Stromal cell of bone marrow (primary cell): Measurements from ENCODE around the gene VEGFB.

Source experiments
- DNase-seq: peaks from one replicate; pipeline ENCODE4 v3.0.0-alpha.2; 2012; ENCODE audit warnings: low read depth

VEGFB gene

DNA sequence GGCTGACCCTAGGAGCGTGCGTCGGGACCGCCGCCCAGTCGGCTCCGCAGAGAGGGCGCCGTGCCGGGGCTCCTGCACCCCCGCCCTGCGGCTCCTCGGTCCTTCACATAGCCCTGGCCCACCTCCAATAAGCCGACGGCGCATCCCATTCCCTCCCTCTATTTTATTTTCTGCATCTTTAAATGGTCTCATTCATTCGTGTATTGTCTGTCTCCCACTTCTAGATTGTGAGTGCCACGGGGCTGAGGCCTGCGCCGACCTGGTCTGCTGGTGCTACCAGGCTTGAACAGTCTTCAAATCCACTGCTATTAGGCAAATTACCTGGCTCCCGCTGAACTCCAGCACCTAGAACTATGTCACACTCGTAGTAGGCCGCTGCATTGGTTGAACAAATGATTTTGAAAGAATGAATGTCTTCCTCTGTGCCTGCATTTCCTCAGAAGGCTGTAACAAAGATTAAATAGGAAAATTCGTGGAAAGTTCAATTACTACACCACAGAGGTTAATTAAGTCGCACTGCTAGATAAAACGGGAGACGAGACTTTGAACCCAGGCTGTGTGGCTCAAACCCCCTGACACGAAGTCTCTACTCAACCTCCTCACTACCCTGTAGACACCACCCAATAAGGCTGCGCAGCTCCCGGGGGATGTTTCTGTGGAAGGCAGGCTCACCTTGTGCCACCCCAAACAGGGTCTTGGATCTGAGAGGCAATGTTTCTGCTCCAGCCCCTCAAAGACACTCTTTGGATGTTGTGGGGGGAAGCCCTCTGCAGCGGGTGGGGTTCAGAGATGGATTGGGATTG lies 13.5 kb downstream of the VEGFB start:
- no peak for DNase-seq

DNA sequence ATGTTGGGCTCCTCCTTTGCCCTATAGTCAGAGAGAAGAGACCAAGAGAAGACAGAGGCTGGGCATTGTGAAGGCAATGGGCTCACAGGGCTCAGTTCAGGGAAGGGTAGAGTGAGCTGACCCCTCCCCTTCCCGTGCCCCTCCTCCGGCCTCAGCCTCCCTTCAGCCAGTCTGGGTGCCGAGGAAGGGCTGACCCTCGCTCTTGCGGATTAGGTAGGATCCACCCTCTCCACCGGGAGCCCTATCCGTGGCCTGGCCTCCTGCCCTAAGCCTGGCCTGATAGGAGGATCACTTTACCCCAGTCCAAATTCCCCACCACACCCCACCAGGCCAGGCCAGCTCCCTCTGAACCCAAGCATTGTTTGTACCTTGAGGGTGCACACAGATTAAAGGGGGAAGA lies 14.2 kb downstream of the VEGFB start:
- DNase-seq, result no peak

DNA sequence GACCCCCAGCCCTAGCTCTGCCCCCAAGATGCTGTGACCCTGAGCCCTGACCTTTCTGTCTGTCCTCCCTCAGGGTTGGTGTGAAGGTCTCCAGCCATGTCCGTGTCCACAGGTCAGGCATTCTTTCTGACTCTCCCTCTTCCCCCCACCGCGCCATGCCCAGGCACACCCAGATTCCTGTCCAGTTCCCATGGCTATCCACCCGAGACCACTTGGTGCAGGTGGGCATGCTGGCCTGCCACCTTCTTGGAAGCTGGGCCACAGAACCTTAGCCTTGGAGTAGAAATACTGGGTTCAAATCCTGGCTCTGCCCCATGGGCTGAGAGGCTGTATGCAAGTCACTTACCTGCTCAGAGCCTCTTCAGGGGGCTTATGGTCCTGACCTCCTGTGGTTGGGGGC lies 14.7 kb downstream of the VEGFB start:
- DNase-seq, result no peak

DNA sequence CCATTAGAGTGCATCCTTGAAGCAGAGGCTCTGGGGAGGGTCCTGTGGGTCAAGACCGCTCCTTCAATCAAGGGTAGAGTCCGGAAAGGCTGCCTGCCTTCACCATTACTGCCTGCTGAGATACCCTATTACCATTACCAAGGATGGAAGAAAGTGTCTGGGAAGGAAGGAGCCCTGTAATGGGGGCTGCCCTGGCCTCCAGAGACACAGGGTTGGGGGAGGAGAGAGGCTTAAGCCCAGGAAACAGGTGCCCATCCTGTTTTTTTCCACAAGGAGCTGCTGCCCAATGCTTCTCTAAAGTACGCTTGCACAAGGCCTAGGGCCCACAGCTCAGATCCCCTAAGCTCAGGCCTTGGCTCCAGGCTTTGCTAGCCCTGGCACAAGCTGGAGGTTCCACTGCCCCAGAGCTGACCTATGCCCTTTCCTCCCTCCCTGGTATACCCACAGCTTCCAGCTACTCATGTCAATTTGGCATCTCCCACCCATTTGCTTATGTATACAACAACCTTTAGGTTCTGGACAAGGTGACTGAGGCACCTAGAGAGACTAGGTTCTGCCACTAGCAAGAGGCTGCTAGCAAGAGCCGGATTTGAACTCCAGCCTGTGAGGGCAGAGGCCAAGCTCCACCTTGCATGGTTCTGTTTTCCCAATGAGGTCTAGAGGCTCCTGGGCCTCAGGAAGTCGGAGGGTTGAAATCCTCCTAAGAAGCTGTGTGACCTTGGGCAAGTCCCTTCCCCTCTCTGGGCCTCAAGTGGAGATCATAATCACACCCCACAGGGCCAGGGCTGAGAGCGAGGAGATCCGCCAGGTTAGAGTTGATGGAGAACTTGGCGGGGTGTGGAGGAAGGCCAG lies 15.4 kb downstream of the VEGFB start:
- no peak for DNase-seq

DNA sequence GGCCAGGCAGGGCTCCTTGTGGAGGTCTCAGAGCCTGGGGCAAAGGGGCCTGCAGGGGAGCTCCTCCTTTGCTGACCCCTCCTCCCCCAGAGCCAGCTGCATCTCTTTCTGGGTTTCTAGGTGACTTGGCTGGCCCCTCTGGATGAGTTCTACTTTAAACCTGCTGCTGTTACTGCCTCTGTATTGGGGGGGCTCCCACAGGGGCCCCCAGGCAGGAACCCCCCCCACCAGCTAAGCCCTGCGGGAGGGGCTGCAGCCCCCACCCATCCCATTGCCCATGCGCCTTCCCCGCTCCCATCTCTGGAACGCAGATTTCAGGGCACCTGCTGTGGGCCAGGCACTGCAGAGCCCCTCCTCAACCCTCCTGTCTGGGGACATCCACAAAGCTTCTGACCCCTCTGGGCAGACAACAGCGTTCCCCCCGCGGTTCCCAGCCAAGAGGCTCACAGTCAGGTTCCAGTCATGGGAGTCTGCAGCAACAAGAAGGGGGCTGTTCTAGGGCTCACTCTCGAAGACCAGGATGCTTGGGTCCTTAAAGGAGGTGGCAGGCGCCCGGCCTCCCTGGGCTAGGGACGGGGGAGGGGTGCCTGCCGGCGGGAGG lies 16.1 kb downstream of the VEGFB start:
- DNase-seq, result no peak

DNA sequence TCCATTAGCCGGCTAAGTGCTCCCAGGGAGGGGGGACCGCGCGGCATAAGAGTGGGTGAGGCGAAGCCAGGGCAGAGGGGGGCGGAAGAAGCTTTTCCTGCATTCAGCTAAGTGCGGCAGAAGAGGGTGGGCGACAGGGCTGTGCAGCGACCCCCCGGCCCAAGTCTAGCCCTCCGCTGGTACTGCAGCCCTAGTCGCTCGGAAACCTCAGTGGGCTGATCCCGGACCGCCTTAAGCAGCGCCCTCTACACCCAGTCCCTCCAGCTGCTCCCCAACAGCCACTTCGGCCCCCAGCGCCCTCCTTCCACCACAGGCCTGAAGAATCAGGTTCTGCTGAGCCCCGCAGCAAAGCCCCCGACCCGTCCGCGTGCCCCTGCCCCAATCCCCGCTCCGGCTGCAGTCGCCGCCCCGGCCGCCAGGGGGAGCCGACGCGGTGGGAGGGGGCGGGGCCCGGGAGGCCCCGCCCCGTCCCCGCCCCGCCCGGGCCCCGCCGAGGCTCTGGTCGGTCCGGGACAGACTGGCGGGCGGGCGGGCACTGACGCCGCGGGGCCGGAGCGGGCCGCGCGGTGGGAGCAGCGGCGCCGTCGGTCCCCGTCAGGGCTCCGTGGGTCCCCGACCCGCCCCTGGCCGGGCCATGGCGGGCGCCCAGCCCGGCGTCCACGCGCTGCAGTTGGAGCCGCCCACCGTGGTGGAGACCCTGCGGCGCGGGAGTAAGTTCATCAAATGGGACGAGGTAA lies 16.8 kb downstream of the VEGFB start, which contains the start of gene PLCB3:
PLCB3 (plus strand) TSS at position 515 of the 737 bp plus-strand sequence; CDS start at position 635, 120 bp downstream.
- DNase-seq, result no peak

DNA sequence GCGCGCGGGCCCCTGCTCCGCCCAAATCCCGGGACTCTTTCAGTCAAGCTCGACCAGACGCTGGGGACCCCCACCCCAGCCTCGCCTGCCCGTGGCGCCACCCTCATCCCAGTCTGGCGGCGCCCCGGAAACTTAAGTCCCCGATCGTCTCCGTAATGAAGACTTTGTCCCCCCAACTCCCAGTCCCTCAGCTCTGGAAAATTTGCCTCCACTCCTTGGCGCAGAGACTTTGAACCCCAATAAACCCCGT lies 17.3 kb downstream of the VEGFB start:
- no peak for DNase-seq

DNA sequence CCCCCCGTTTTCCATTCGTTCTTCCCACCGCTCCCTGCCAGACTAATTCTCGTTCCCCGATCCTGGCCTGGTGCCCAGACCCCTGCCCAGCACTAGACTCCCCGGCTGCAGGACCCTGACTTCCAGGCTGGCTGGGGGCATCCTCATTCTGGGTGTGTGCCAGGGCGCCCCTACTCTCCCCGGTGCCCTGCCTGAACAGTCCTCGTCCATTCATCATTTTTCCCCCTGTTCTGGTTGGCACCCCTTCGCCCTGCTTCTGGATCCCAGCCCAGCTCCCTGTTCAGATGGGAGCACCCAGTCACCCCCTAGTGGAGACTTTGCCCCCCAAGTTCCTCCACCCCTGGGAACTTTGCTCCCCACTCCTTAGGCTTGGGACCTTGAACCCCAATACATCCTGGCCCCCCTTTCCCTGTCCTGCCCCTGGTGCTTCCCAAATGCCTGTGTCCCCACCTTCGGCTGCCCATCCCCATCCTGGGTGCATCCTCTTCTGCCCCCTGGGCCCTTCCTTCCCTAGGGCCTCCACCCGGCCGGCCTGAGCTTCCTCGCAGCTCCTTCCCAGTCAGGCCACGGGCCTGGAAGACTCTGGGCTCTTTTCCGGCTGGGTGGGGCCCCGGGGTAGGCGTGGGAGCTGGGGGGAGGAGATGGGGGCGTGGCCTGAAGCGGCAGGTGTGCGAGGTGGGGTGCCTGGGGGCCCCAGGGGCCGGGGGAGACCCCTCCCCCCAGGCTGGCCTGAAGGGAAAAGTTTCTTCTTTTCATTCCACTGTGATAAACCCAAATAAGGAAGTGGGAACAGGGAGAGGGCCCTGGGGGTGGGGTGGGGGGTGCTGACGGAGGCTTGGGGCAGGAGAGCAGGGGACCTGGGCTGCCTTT lies 17.9 kb downstream of the VEGFB start:
- DNase-seq, result no peak

DNA sequence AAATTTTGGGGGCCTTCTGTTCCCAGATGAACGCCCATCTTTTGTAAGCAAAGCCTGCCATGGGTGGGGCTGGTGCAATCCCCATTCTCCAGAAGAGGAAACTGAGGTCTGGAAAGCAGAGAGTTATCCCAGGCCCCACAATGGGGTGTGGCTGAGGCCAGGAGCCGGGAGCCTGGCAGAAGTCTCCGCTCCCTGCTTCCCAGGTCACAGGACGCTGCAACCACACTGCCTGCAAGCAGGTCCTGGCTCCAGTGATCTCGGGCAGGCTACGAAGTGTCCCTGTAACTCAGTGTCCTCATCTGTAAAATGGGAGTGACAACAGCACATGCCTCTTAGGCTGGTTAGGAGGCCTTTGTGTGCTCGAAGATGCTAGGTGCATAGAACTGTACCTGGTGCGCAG lies 18.7 kb downstream of the VEGFB start:
- DNase-seq, result no peak

DNA sequence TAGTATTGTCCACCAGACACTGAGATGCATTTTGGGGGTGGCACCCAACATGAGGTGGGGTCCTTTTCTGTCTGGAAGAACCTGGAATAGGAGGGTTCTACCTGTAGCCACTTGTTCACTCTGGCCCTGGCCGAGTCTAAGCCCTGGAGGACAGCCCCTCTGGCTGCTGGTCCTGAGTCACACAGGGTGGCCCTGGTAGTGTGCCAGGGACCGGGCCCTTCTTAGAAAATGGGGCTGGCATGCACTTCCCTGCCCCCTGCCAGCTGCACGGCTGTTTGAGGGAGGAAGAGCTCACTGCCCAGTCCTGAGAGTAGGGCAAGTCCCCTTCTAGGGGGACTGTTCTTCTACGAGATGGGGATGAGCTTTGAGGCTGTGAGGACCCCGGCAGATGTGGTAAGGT lies 19.1 kb downstream of the VEGFB start:
- no peak for DNase-seq

DNA sequence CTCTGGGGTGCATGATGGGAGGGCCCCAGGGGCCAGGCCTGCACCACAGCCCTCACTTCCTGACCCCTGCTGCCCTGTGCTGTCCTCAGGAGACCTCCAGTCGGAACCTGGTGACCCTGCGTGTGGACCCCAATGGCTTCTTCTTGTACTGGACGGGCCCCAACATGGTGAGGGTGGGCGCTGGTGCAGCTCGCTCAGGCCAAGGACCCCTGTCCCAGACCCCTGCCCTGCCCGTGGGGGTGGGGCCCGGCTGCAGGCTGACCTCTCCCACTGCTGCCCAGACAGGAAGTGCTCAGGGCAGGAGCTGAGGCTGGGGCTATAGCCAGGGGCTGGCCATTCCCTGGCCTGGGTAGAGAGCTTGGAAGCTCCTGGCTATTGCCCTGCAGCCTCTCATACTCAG lies 19.9 kb downstream of the VEGFB start:
- no peak for DNase-seq

DNA sequence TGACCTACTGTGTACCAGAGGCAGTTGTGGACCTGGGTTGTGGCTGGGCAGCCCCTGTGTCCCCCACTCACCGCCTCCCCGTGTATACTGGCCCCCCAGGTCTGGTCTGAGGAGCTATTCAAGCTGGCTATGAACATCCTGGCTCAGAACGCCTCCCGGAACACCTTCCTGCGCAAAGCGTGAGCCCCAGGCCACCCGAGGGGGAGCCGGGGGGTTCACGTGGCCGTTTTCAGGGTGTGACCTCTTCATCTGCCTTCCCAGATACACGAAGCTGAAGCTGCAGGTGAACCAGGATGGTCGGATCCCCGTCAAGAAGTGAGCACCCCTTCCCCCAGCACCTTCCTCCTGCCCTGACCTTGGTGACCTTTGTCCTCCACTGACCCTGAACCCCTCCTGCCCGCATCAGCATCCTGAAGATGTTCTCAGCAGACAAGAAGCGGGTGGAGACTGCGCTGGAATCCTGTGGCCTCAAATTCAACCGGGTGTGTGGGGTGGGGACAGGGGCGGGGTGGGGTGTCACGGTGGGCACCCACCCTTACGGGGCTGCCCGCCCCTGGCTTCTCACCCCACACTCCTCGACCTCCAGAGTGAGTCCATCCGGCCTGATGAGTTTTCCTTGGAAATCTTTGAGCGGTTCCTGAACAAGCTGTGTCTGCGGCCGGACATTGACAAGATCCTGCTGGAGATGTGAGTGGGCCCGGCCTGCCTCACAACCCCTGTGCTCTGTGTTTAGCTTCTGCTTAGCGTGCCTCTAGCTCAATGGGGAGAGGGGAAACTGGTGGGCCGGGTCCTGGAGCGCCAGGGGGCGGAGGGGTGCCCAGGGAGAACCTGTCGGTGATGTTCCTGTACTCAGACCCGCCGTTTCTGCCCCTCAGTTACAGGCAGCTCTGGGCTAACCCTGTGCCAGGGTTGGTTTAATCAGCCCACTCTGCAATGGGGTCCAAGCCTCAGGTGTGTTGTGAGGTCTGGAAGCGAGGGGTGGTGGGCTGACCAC lies 21.0 kb downstream of the VEGFB start:
- DNase-seq, result no peak

DNA sequence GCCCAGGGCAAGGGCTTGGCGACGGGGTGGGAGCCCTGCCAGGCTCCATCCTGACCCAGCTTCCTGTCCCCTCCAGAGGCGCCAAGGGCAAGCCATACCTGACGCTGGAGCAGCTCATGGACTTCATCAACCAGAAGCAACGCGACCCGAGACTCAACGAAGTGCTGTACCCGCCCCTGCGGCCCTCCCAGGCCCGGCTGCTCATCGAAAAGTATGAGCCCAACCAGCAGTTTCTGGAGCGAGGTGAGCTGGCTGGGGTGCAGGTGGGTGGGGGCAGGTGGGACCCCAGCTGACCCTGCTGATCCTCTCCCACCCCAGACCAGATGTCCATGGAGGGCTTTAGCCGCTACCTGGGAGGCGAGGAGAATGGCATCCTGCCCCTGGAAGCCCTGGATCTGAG lies 21.9 kb downstream of the VEGFB start:
- DNase-seq, result no peak

DNA sequence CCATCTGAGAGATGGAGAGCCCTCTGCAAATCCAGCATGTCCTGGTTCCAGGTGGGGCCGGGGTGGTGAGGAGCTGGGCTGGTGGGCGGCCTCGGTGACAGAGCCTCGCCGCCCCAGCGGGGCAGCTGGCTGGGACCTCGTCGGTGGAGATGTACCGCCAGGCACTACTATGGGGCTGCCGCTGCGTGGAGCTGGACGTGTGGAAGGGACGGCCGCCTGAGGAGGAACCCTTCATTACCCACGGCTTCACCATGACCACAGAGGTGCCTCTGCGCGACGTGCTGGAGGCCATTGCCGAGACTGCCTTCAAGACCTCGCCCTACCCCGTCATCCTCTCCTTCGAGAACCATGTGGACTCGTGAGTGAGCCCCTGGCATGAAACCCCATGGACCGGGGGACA lies 24.0 kb downstream of the VEGFB start:
- no peak for DNase-seq

DNA sequence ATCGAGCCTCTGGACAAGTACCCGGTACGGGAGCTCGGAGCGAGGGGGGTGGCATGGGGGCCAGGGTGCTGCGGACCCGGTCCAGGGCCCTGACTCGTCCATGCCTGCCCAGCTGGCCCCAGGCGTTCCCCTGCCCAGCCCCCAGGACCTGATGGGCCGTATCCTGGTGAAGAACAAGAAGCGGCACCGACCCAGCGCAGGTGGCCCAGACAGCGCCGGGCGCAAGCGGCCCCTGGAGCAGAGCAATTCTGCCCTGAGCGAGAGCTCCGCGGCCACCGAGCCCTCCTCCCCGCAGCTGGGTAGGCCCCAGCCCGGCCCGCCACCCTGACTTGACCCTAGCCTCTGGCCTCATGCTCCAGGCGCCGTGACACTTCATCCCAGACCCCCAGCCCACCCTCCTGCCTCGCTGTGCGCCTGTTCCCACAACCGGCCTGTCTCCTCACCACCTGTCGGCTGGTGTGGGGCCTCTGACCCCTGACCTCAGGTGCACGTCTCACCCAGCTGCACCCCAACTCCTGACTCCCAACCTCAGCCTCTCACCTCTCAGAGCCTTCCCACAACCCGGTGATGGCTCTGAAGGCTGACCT lies 24.7 kb downstream of the VEGFB start:
- no peak for DNase-seq

DNA sequence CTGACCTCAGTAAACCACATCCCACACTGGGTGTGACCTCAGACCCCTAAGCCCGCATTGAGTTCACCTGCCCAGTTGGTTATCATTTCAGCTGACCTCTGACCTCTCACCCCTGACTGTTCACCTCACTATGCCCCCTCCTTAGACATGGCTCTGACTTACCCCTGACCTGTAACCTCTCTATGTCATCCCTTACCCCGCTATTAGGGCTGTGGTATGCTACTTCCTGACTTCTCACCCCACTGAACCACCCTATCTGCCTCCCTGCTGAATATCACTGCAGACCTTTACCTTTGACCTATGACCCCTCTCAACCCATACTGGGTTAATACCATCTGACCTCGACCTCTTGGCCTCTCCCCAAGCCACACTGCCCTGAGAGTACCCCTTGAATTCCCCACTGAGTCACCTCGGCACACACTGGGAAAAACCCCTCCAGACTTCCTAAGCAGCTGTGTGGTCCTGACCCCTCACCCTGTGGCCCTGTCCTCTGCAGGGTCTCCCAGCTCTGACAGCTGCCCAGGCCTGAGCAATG lies 25.2 kb downstream of the VEGFB start:
- no peak for DNase-seq

DNA sequence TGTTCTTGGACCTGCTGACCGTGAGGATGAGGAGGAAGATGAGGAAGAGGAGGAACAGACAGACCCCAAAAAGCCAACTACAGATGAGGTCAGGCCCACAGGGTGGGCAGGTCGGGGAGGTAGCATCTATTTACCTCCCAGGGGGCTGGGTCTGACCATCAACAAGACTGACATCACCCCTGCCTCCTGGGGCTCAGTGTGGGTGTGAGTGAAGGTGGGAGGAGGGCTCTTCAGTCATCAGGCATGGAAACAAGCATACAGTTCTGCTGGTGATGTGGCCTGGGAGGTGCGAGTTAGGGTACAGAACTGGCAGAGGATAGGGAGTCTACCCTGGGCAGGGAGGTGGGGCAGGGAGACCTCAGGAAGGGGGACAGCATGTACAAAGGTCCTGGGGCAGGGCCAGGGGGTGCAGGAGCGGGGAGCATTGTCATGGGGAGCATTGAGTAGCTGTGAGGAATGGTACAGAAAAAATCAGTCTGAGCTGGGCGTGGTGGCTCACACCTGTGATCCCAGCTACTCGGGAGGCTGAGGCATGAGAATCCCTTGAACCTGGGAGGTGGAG lies 25.8 kb downstream of the VEGFB start:
- DNase-seq, result no peak

DNA sequence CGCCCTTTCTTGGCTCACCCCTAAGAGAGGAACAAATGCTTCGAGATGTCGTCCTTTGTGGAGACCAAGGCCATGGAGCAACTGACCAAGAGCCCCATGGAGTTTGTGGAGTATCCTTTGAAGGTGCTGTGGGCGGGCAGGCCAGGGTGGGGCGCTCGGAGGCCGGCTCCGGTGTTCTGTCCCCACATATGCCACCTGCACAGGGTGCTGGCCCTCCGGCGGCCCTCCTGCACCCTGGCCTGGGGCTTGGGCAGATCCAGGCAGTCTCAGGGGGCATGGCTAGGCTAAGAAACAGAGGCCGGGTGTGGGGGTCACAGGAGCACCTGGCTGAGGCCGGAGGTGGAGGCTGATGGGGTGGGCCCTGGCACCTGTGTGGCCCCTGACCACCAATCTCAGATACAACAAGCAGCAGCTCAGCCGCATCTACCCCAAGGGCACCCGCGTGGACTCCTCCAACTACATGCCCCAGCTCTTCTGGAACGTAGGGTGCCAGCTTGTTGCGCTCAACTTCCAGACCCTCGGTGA lies 27.2 kb downstream of the VEGFB start:
- DNase-seq, result no peak
